Stimulated activated CD4-positive, alpha-beta T cell treated with anti-CD3 and anti-CD28 coated beads, Interleukin-1b, Interleukin-23, amount 100 ng/mL, for 4 hours (primary cell): ENCODE measurements around the gene AWAT1.
A peak's percentile ranks its signal among the peaks of the same experiment; 100 is the strongest.
"Not testable (repeated sequence)": the region's sequence is repeated elsewhere in the genome, so short reads cannot be mapped to it uniquely, and the experiment has no call there.

Experiments used
- DNase-seq, 2 donors: peaks; one replicate each; pipeline ENCODE4 v3.0.0-alpha.2; 2020; ENCODE audit warnings: low read depth in 2 of 2

AWAT1 gene

GRCh38 chrX:70234355-70234754 lies at the start of gene AWAT1:
AWAT1 (plus strand) TSS chrX:70234655; CDS start chrX:70234696, 41 bp downstream.
- DNase-seq = no peak

- DNase-seq = no peak
These were observed 44.2 kb upstream of the AWAT1 start for GRCh38 chrX:70190225-70190624.

GRCh38 chrX:70196961-70197720 lies 37.3 kb upstream of the AWAT1 start:
- DNase-seq = peak; percentile 9 to 62

GRCh38 chrX:70201732-70202131 lies 32.7 kb upstream of the AWAT1 start:
- DNase-seq = no peak

GRCh38 chrX:70208479-70208878 lies 26.0 kb upstream of the AWAT1 start:
- no peak for DNase-seq

- not testable (repeated sequence) for DNase-seq
These were observed 24.9 kb upstream of the AWAT1 start for GRCh38 chrX:70209570-70209969.

DNA sequence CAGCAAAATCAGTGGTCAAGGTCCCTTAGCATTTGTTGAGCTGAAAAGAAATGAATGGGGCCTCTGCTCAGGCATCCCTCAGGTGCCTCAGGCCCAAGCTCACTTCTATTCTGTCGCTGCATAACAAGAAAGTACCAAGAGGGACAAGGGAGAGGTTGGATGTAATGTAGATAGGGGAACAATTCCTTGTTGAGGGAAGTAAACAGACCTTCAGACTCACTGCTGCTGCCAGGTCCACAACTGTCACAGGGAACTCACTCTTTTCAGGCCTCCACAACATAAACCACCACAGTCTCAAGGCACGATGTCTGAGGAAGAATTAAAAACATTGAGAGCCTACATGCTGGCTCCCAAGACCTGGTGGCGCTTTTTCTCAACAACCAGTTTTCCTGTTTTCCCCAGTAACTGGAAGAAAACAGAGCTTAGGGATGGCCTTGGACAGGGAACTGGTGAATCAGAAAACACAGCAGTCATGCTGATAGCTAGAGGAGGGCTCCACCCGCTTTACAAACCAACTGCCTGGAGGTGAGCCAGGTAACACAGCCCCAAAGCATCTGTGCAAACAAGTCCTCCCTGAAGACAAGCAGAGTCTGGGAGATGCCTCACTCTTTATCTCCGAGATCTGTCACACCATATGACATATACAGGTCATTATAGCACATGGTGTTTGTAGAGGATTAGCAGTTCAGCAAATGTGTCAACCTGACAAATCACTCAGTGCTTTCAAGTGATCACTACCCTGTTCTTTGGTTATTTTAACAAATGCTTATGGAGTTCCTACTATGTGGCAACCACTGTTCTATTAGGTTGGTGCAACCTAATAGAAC lies 14.3 kb upstream of the AWAT1 start:
- DNase-seq = no peak

- DNase-seq = no peak
These were observed 8.4 kb upstream of the AWAT1 start for GRCh38 chrX:70226048-70226447.

GRCh38 chrX:70226687-70227086 lies 7.8 kb upstream of the AWAT1 start:
- no peak for DNase-seq

- DNase-seq = no peak
These were observed 2.8 kb upstream of the AWAT1 start for GRCh38 chrX:70231666-70232065.

GRCh38 chrX:70240751-70241150 lies 6.3 kb downstream of the AWAT1 start:
- no peak for DNase-seq

GRCh38 chrX:70241501-70241900 lies 7.0 kb downstream of the AWAT1 start:
- no peak for DNase-seq

DNA sequence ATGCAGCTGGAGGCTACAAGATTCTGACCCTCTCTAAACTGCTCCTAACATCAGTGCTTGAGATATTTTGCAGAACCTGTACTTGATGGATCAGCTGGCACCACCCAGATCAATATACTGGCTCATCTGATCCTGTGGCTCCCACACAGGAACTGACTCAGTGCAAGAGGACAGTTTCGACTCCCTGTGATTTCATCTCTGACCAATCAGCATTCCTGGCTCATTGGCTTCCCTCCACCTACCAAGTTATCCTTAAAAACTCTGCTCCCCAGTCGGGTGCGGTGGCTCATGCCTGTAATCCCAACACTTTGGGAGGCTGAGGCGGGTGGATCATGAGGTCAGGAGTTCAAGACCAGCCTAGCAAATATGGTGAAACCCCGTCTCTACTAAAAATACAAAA lies 9.1 kb downstream of the AWAT1 start:
- not testable (repeated sequence) for DNase-seq

DNA sequence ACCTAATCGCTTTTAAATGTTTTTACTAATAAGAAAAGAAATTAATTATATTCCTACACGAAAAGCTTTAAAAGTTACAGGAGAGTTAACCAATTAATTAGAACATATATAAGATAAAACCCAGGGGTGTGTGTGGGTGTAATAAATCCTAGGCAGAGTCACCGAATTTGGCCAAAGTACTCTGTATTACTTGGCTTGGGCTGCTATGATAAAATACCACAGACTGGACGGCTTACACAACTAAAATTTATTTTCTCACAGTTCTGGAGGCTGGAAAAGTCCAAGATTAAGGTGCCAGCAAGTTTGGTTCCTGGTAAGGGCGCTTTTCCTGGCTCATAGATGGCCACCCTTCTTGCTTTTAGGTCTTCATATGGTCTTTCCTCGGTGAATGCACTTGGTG lies 10.4 kb downstream of the AWAT1 start:
- DNase-seq = no peak

DNA sequence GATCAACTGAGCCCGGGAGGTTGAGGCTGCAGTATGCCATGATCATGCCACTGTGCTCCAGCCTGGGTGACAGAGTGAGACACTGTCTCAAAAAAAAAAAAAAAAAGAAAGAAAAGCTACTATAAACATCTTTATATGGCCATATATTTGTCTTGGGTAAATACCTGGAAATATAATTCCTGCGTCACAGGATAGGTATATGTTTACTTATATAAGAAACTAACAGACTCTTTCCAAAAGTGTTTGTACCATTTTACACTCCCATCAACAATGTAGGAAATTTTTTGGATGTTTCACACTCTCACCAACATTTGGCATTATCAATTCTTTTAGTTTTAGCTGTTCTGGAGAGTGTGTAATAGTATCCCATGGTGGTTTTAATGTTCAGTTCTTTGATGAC lies 12.8 kb downstream of the AWAT1 start:
- no peak for DNase-seq

GRCh38 chrX:70252491-70252890 lies 18.0 kb downstream of the AWAT1 start:
- DNase-seq = no peak

DNA sequence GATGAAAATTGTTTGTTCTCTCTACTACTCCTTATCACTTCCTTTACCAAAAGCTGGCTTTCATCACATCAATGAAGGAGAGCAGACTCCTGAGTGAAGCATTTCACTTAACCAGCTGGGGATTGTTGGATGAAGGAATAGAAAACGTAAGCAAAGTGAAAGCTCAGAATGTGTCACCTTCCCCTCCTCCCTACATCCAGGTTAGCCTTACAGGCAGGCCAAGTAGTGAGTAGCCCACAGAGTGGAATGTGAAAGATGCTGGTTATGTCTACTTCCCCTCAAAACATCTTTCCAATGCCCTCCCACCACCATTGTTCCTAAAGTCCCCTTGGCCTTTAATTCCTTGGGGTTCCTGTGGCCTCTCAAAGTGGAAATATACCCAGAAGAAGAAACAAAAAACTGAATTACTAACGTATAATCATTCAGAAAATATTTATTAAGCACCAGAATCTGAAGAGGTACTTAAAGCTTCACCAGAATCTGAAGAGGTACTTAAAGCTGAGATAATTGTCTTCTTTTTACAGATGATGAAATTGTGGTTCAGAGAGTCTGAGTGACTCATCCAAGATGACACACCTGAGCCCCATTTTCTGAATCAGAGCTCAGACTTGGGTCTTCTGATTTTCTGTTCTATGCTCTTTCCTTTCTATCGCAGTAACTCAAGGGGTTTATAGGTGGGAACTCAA lies 19.1 kb downstream of the AWAT1 start:
- DNase-seq = no peak

DNA sequence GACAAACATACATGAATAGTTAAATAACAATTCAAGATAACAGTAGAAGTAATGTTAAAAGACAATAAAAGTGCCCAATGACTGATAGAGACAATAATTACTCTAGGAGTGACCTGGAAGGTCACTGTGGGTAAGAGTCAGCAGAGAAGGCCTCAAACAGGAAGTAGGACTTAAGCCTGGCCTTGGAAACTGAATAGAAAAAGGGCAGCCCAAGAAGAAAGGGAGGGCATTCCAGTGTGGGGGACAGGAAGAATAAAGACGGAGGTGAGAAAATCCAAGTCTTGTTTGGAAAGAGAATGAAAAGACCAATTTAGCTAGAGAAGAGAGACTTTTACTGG lies 19.6 kb downstream of the AWAT1 start:
- no peak for DNase-seq

DNA sequence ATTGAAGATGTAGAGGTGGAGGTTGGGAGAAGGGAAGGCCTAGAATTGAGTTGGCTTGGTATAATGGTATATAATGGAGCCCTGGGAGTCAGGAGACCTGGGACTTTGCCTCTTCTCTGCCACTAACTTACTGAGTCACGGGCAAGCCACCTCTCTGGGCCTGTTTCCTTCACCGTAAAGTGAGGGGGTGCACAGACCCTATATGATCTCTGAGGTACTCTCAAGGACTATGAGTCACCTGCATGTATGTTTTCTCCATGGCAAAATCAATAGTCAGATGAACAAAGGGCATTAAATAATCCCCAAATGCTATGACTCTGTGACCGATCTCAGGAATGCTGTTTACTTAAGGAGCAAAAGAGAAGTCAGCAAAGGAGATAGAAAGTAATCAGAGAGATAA lies 20.5 kb downstream of the AWAT1 start:
- DNase-seq = no peak

DNA sequence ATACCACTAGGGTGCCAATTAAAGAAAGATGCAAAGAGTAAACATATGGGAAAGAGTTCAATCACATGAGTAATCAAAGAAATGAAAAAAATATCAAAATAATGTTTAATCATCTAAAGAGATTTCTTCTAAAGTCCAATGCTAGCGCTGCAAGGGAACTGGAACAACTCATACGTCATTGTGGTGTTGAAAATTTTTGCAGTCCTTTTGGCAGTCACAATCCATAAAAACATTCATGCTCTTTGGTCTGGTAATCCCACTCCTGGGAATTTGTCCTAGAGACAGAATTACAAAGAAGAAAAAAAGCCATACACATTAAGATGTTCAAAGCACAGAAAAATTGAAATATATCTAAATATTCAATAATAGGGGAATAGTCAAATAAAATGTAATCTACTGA lies 21.0 kb downstream of the AWAT1 start:
- DNase-seq = no peak

- DNase-seq = no peak
These were observed 23.2 kb downstream of the AWAT1 start for GRCh38 chrX:70257423-70258288.

- DNase-seq = no peak
These were observed 25.6 kb downstream of the AWAT1 start, which contains the start of gene P2RY4 for GRCh38 chrX:70260104-70260503. P2RY4 (minus strand) TSS chrX:70260204; CDS start chrX:70259624, 580 bp downstream.
